ENCODE data around the gene CA4. TPM values are rescaled to one million over a fixed set of nuclear protein-coding genes. Genes with fewer than 3 reads are reported as not detected.
"Not testable (repeated sequence)": the region's sequence is repeated elsewhere in the genome, so short reads cannot be mapped to it uniquely, and the experiment has no call there.

The CA4 gene
- polyA plus RNA-seq, 1 experiment = not detected

DNA sequence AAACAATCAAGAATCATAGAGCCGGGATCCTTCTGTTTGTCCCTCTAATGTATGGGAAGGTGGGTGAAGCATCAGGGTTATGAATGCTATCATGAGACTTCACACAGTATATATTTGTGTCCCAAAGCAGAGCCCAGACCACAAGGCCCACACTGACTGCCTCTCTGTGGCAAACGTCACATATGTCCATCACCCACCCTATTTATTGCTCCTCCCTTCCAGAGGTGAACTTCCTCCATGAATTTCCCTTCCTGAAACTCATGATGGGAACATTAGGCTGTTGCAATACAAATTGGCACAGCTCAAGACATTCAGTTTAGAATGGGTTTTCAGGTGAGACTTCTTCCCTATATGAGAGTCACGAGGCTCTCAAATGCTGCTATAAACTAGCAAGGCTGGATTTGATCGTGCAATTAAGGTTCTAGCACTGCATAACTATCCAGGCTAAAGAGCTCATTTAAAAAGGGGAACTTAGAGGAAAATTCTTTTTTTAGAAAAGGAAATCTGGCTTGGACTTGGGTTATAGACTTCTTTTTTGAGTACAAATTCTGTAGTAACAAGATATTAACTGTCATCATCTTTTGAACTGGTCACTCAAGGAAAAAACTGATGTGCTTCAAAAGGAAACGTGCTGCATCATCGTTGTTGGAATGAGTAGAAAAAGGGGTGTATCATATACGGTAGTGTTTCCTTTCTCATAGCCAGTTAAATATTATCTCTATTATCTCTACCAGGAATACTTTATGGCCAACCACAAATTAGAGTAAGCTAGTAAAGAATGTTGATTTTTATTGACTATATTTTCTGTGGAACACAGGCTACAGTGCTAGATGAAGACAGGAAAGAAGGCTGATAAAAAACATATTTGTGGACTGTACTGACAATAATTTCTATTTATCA is 37.3 kb downstream of the CA4 start:
- H3K36me3 ChIP-seq (ENCODE audit: control insufficient read depth, insufficient read depth, low read length); POLR2A ChIA-PET; CTCF ChIA-PET; H3K27me3 ChIP-seq (ENCODE audit: control insufficient read depth, insufficient read depth, low read length); H3K4me3 ChIP-seq (ENCODE audit: low read depth, low read length): not testable (repeated sequence)
- DNase-seq (ENCODE audit: low read depth) = peak; percentile 68

DNA sequence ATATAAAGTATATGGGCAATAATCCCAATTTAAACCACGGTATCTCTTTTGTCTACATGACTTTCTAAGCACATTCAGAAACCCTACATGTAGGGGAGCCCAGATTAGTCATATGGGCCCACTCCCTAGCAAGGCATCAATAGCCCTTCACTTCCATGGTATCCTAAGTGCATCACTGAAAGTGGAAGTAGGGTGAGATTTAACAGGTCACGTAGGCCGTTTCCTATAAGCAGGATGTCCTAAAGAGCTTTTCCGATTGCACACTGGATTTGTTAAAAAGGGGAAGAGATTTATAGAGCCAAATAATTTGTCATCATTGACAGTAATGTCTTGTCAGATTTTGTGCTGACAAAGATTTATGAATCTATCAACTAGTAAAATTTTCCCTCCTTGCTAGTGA is 39.0 kb downstream of the CA4 start:
- Histone ChIP-seq H3K4me3 (ENCODE audit: low read depth, low read length) (no peak overlapping the region), H3K36me3 (ENCODE audit: control insufficient read depth, insufficient read depth, low read length) (peaks cover 9% of the 10 kb centered on the region)

DNA sequence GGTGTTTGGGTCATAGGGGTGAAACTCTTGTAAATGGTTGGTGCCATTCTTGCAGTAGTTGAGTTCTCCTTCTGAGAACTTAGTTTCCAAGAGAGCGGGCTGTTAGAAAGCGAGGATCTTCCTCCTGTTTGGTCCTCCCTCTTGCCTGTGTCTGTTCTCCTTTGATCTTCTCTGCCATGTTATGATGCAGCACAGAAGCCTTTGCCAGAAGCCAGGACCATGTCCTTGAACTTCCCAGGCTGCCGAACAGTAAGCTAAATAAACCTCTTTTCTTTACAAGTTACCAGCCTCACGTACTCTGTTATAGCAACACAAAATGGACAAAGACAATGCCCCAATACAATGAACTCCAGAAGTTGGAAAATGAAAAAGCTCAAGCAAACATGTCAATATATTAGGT is 40.3 kb downstream of the CA4 start:
- POLR2A ChIA-PET; CTCF ChIA-PET; H3K27me3 ChIP-seq (ENCODE audit: control insufficient read depth, insufficient read depth, low read length); H3K4me3 ChIP-seq (ENCODE audit: low read depth, low read length); DNase-seq (ENCODE audit: low read depth); H3K36me3 ChIP-seq (ENCODE audit: control insufficient read depth, insufficient read depth, low read length): not testable (repeated sequence)

More for the DNA sequence above, 39.0 kb downstream of the CA4 start:
- no peaks in the 10 kb centered on the region for H3K27me3 ChIP-seq (ENCODE audit: control insufficient read depth, insufficient read depth, low read length)
- ChIA-PET POLR2A (no interaction called here), CTCF (no interaction called here)
- TF ChIP-seq, protein P1, sequence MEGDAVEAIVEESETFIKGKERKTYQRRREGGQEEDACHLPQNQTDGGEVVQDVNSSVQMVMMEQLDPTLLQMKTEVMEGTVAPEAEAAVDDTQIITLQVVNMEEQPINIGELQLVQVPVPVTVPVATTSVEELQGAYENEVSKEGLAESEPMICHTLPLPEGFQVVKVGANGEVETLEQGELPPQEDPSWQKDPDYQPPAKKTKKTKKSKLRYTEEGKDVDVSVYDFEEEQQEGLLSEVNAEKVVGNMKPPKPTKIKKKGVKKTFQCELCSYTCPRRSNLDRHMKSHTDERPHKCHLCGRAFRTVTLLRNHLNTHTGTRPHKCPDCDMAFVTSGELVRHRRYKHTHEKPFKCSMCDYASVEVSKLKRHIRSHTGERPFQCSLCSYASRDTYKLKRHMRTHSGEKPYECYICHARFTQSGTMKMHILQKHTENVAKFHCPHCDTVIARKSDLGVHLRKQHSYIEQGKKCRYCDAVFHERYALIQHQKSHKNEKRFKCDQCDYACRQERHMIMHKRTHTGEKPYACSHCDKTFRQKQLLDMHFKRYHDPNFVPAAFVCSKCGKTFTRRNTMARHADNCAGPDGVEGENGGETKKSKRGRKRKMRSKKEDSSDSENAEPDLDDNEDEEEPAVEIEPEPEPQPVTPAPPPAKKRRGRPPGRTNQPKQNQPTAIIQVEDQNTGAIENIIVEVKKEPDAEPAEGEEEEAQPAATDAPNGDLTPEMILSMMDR (IDR thresholded peaks at IDR 0.05; ENCODE audit: insufficient read depth, low read depth, low read length) = no peak
- DNase-seq (ENCODE audit: low read depth) = no peak

DNA sequence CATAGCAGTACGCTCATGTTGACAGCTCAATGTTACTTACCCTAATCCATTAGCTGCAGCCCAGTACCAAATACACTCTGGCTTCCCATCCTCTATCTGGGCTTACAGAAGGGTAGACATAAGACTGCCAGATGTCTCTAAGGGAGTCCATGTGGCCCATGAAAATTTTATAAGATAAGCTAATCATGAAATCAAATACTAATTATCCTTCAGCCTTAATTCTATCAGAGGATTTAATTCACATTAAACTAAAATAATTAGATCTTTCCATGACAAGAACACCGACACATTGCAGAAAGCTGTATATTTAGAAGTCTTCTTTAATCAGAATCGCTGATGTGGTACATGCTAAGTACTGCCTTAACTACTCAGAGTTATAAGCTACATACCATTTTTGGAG is 43.3 kb downstream of the CA4 start:
- DNase-seq (ENCODE audit: low read depth); H3K4me3 ChIP-seq (ENCODE audit: low read depth, low read length); POLR2A ChIA-PET; H3K36me3 ChIP-seq (ENCODE audit: control insufficient read depth, insufficient read depth, low read length); CTCF ChIA-PET; H3K27me3 ChIP-seq (ENCODE audit: control insufficient read depth, insufficient read depth, low read length): not testable (repeated sequence)

DNA sequence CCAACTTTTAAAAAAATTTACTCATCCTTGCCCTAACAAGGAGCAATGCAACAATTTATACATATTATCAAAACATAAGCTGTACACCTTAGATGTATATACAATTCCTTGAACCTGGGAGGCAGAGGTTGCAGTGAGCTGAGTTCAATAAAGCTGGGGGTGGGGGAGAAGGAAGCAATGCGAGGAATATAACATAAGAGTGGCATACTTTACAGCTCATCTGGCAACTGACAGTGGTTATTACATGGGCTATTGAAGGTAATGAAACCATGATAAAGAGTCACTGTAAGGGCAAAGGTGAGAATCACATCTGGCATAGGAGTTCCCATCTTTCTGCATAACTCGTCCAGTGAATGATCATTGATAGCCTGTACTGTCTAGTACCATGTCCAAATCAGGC is 43.7 kb downstream of the CA4 start:
- ChIA-PET CTCF (no interaction called here), POLR2A (no interaction called here)

DNA sequence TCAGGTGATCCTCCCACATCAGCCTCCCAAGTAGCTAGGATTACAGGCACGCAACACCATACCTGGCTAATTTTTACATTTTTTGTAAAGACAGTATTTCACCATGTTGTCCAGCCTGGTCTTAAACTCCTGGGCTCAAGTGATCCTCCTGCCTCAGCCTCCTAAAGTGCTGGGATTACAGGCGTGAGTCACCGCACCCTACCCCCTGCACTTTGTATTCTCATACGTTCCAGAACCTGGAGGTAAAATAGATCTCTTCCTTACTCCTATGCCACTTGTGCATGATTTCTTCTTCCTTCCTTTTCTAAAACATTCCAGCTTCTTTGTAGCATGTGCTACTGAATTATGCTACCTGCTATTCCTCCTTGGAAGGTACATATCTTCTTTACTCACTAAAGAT is 44.4 kb downstream of the CA4 start:
- CTCF ChIA-PET; H3K4me3 ChIP-seq (ENCODE audit: low read depth, low read length); H3K36me3 ChIP-seq (ENCODE audit: control insufficient read depth, insufficient read depth, low read length); DNase-seq (ENCODE audit: low read depth); POLR2A ChIA-PET; H3K27me3 ChIP-seq (ENCODE audit: control insufficient read depth, insufficient read depth, low read length): not testable (repeated sequence)

More for the DNA sequence above, 43.7 kb downstream of the CA4 start:
- DNase-seq (ENCODE audit: low read depth) = no peak
- Histone ChIP-seq H3K4me3 (ENCODE audit: low read depth, low read length) (no peak overlapping the region), H3K36me3 (ENCODE audit: control insufficient read depth, insufficient read depth, low read length) (peaks cover 6% of the 10 kb centered on the region), H3K27me3 (ENCODE audit: control insufficient read depth, insufficient read depth, low read length) (no peaks in the 10 kb centered on the region)
- TF ChIP-seq, protein P1 (IDR thresholded peaks at IDR 0.05; ENCODE audit: insufficient read depth, low read depth, low read length) = no peak

DNA sequence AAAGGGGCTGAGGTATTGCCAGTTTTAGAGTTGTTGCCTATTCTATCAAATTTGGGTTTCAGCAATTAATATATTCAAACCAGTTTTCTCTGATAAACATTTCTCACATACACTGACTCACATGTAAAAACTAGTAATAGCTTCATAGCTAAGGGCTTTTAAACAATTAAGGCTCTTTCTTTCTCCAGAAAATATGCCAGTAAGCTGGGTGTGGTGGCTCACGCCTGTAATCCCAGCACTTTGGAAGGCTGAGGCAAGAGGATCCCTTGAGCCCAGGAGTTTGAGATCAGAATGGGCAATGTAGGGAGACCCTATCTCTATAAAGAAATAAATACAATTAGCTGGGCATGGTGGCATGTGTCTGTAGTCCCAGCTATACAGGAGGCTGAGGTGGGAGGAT is 48.9 kb downstream of the CA4 start:
- CTCF ChIA-PET; H3K27me3 ChIP-seq (ENCODE audit: control insufficient read depth, insufficient read depth, low read length); POLR2A ChIA-PET: not testable (repeated sequence)

DNA sequence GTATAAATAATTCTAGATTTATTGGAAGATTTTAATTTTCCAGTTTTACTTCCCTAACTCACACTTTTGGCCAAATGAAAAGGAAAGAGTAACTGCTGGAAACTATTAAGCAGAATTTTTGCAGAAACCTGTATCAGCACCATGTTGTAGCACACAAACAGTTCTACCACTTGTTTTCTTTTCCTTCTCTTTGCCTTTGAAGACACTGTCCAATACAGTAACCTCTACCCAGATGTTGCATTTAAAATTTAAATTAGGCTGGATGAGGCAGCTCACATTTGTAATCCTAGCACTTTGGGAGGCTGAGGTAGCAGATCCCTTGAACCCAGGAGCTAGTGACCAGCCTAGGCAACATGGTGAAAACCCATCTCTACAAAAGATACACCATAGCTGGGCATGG is 56.0 kb downstream of the CA4 start:
- CTCF ChIA-PET; DNase-seq (ENCODE audit: low read depth); H3K36me3 ChIP-seq (ENCODE audit: control insufficient read depth, insufficient read depth, low read length); H3K27me3 ChIP-seq (ENCODE audit: control insufficient read depth, insufficient read depth, low read length); H3K4me3 ChIP-seq (ENCODE audit: low read depth, low read length); POLR2A ChIA-PET: not testable (repeated sequence)

More for the DNA sequence above, 48.9 kb downstream of the CA4 start:
- H3K36me3 ChIP-seq (ENCODE audit: control insufficient read depth, insufficient read depth, low read length); H3K4me3 ChIP-seq (ENCODE audit: low read depth, low read length); DNase-seq (ENCODE audit: low read depth): not testable (repeated sequence)

DNA sequence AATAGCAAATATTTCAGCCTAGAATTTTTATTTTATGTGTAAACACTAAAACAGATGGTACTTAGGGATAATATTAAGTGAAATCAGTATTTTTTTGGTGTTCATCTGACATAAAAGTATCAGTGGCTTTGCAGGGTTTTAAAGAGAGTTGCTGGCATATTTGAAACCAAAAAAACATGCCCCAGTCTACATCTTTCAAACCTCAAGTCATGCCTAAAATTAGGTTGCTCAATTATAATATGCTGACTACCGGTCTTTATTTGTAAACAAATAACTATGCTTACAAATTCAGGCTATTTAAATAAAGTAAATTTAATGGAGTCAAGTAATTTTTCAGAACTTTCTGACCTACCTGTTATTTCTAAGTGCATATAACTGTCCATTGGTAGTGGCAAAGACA is 58.5 kb downstream of the CA4 start:
- H3K4me3 ChIP-seq (ENCODE audit: low read depth, low read length); POLR2A ChIA-PET; H3K36me3 ChIP-seq (ENCODE audit: control insufficient read depth, insufficient read depth, low read length); H3K27me3 ChIP-seq (ENCODE audit: control insufficient read depth, insufficient read depth, low read length); DNase-seq (ENCODE audit: low read depth); CTCF ChIA-PET: not testable (repeated sequence)
